Astrocyte of the cerebellum (primary cell): ENCODE results near the gene RPN2.

Experiments
- DNase-seq: peaks from one replicate; pipeline ENCODE4 v3.0.0-alpha.2; 2011; ENCODE audit warnings: low read depth
- H3K4me3 ChIP-seq: 2 replicates; pipeline ENCODE4 v1.5.1; 2011; ENCODE audit warnings: mild to moderate bottlenecking, low read depth, low read length, moderate library complexity
- in situ Hi-C: cut with HindIII; loops from 2 replicates; pipeline ENCODE4 v1.10.0; 2017; ENCODE audit warnings: low sequenced_read_pairs
- TF ChIP-seq, protein P1 (sequence below): IDR thresholded peaks from 2 replicates; pipeline ENCODE4 v1.5.1; 2012; ENCODE audit warnings: low read length, low read depth, moderate library complexity, mild to moderate bottlenecking; ENCODE audit errors: missing control alignments

RPN2 gene

GRCh38 chr20:37160683-37161082 lies 18.4 kb upstream of the RPN2 start:
- TF ChIP-seq, protein P1, sequence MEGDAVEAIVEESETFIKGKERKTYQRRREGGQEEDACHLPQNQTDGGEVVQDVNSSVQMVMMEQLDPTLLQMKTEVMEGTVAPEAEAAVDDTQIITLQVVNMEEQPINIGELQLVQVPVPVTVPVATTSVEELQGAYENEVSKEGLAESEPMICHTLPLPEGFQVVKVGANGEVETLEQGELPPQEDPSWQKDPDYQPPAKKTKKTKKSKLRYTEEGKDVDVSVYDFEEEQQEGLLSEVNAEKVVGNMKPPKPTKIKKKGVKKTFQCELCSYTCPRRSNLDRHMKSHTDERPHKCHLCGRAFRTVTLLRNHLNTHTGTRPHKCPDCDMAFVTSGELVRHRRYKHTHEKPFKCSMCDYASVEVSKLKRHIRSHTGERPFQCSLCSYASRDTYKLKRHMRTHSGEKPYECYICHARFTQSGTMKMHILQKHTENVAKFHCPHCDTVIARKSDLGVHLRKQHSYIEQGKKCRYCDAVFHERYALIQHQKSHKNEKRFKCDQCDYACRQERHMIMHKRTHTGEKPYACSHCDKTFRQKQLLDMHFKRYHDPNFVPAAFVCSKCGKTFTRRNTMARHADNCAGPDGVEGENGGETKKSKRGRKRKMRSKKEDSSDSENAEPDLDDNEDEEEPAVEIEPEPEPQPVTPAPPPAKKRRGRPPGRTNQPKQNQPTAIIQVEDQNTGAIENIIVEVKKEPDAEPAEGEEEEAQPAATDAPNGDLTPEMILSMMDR: no peak
- DNase-seq: no peak
- in situ Hi-C loops: no loop called here
- H3K4me3 ChIP-seq: no peak overlapping the region

GRCh38 chr20:37161830-37162549 lies 17.1 kb upstream of the RPN2 start:
- DNase-seq: no peak
- in situ Hi-C loops: no loop called here
- TF ChIP-seq, protein P1: no peak
- no peak overlapping the region for H3K4me3 ChIP-seq

DNA sequence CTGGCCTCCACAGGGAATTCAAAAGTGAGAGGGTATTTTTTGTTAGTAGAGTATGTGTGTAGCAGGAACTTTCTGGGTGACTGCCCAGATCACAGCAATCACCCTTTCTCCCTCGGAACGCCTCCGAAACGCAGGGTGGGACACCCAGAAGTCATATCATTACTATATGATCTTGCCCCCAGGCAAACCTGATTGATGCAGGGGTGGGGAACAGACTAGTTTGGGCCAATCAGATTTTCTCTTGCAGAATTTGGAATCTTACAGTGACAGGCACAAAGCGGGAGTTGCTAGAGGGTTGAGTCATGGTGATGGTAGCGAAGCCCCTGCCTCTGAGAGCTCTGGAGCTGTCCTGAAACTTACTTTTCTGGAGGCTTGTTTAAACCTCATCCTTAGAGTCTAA lies 16.5 kb upstream of the RPN2 start:
- TF ChIP-seq, protein P1: no peak
- in situ Hi-C loops: no loop called here
- no peak overlapping the region for H3K4me3 ChIP-seq
- no peak for DNase-seq

GRCh38 chr20:37163832-37164554 lies 15.1 kb upstream of the RPN2 start:
- no peak overlapping the region for H3K4me3 ChIP-seq
- in situ Hi-C loops: no loop called here
- TF ChIP-seq, protein P1: no peak
- DNase-seq: no peak

DNA sequence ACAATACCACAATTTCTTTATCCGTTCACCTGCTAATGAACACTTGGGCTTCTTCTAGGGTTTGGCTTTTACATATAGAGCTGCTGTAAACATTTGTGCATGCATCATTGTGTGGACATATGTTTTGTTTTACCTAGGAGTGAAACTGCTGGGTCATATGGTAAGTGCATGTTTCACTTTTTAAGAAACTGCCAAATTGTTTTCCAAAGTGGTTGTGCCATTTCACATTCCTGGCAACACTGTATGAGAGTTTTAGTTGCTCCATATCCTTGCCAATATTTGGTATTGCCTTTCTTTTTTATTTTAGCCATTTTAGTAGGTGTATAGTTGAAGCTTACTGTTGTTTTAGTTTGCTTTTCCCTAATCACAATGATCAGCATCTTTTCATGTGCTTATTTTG lies 14.1 kb upstream of the RPN2 start:
- DNase-seq: no peak
- TF ChIP-seq, protein P1: no peak
- no peak overlapping the region for H3K4me3 ChIP-seq
- in situ Hi-C loops: loop anchor here (5.0 kb wide), 1 partner anchor 43 kb away; no protein-coding TSS in a partner anchor

- TF ChIP-seq, protein P1: no peak
- in situ Hi-C loops: loop anchor here (5.0 kb wide), 1 partner anchor 45 kb away; no protein-coding TSS in a partner anchor
- H3K4me3 ChIP-seq: no peak overlapping the region
- no peak for DNase-seq
These were observed 12.3 kb upstream of the RPN2 start for GRCh38 chr20:37166867-37167266.
